ENCODE measurements around the gene SMCR8. TPM values are rescaled to one million over a fixed set of nuclear protein-coding genes. Genes with fewer than 3 reads are reported as not detected.
"Not testable (repeated sequence)": the region's sequence is repeated elsewhere in the genome, so short reads cannot be mapped to it uniquely, and the experiment has no call there.

SMCR8 gene, protein sequence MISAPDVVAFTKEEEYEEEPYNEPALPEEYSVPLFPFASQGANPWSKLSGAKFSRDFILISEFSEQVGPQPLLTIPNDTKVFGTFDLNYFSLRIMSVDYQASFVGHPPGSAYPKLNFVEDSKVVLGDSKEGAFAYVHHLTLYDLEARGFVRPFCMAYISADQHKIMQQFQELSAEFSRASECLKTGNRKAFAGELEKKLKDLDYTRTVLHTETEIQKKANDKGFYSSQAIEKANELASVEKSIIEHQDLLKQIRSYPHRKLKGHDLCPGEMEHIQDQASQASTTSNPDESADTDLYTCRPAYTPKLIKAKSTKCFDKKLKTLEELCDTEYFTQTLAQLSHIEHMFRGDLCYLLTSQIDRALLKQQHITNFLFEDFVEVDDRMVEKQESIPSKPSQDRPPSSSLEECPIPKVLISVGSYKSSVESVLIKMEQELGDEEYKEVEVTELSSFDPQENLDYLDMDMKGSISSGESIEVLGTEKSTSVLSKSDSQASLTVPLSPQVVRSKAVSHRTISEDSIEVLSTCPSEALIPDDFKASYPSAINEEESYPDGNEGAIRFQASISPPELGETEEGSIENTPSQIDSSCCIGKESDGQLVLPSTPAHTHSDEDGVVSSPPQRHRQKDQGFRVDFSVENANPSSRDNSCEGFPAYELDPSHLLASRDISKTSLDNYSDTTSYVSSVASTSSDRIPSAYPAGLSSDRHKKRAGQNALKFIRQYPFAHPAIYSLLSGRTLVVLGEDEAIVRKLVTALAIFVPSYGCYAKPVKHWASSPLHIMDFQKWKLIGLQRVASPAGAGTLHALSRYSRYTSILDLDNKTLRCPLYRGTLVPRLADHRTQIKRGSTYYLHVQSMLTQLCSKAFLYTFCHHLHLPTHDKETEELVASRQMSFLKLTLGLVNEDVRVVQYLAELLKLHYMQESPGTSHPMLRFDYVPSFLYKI
- 10.4 and 11.9 TPM in 2 replicates for total RNA-seq (2014; rRNA removed; shearing (Covaris generic))

DNA sequence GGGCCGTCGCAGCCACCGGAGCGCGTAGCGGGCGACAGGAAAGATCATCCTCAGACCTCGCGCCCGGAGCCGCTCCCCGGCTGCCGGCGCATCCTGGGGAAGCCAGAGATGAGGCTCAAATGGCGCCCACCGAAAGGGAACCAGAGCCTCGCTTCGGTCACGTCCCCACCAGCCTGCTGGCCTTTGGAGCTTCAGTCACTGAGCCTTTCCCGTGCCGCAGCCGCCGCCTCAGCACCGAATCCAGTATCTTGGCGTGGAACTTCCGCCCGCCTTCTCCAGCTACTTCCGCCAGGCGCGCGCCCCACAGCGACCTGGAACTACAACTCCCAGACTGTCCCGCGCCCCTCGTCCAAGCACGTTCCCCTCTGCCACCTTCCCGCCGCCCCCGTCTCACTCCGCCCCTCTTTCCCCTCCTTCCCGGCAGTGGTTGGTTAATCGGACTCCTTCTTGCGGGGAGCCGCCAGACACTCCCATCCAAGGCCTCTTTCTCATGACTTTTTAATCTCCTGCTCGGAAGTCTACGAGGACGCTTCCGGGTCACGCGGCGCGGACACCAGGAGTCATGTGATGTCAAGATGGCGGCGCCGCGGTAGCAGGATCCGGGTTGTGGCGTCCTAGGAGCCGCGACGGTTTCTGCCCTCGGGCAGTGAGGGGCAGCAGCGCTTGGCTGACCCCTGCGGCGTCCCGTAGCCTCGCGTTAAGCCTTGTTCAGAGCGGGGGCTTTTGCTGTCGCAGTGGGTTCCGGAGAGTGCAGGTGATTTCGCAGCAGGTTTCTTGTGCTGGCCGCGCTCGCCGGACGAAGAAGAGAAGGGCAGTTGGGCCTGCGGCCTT lies at the start of gene SMCR8, which contains the start of gene TOP3A:
Gene SMCR8 (plus strand): TSS at position 563 of the 831 bp plus-strand sequence. CDS start 497 bp downstream, outside the sequence.
Gene TOP3A (minus strand): TSS at position 264 of the 831 bp plus-strand sequence. CDS start 216 bp downstream, at position 48.
- peak; percentile 98 for DNase-seq (ENCODE audit: low spot score)

DNA sequence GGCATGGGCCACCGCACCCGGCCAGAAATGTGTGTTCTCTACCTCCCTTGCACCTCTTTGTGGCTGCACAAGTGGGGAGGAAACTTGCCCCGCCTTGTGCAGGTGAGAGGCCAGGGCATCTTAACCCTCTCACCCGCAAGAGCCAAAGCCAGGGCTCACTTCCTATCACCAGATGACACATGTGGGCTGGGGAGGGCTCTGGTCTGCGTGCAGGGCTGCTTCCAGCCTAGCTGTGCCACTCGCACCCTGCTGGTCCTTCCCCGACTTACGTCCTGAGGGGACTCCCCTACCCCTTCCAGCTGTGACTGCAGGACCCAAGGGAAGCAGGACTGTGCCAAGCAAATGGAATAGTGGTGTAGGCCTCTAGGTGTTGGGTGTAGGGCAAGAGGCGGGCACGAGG lies 47.7 kb upstream of the SMCR8 start:
- no peak for DNase-seq (ENCODE audit: low spot score)

DNA sequence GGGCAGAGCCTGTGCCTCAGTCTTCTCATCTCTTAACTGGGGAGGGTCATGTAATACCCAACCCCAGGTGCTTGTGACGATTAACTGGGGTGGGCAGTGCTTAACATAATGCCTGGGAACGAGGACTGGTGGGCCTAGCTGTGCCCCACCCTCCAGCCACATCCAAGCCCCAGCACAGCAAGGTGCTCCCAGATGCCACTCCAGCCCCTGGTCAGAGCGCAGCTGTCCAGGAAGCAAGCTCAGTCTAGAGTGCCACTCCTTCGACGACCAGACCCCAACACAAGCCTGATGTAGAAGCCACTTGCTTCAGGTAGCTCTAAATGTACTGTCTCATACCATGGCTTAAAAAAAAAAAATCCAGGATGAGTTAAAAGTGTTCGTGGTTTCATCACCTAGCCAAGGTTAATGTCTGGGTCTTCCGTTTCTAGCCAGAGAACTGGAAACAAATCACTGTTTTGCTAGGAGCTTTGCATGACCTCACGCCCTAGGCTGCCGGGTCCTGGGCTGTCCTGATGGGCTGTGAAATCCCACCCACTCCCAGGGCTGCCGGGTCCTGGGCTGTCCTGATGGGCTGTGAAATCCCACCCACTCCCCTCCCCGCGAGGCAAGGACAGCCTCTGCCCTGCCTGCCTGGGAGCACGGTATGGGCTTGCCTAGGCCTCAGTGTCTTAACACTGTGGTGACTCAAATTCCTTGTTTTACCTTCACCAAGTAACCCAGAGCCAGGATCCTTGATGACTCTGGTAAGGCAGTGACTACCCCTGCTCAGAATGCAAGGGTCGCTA lies 47.0 kb upstream of the SMCR8 start:
- DNase-seq (ENCODE audit: low spot score) = no peak

DNA sequence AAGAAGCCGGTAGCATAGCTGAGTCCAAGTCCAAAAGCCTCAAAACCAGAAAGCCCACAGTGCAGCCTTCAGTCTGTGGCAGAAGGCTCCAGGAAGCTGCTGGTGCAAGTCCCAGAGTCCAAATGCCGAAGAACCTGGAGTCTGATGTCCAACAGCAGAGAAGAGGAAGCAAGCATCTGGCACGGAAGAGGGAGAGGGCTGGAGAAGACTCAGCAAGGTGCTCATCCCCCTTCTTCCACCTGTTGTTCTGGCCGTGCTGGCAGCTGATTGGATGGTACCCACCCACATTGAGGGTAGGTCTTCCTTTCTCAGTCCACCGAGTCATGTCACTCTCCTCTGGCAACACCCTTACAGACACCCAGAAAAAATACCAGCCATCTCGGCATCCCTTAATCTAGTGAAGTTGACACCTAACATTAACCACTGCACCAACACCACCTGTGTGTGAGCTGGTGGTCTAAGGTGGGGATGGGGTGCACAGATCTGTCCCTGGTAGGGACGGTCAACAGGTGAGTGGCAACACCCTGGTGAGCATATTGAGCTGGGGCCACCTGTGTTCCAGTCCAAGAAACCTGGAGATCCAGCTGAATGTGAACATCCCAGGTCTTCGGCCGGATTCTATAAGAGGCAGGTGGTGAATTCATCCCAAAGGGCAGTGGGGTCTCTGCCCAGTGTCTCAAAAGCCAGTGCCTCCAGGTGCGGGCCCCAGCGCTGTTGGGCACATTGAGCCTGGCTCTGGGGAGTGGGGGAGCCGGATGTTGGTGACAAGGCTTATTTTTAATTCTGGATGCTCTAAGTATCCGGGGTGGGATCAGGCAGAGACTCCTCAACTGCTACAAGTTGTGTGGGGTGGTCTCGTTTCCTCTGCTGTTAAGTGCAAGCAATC lies 44.8 kb upstream of the SMCR8 start:
- DNase-seq (ENCODE audit: low spot score) = no peak

DNA sequence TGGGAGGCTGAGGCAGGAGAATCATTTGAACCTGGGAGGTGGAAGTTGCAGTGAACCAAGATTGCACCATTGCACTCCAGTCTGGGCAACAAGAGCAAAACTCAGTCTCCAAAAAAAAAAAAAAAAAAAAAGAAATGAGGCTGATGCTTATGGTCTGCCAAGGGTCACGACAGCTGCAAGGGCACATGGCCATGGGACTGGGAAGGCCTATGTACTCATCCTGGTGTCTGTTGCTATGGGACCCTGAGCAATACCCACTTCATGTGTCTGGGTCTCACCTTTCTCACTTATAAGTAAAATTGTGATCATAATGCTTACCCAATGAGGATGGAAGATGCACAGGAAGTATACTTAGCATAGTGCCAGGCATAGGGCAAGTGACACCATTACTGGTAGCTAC lies 38.0 kb upstream of the SMCR8 start:
- DNase-seq (ENCODE audit: low spot score) = no peak

DNA sequence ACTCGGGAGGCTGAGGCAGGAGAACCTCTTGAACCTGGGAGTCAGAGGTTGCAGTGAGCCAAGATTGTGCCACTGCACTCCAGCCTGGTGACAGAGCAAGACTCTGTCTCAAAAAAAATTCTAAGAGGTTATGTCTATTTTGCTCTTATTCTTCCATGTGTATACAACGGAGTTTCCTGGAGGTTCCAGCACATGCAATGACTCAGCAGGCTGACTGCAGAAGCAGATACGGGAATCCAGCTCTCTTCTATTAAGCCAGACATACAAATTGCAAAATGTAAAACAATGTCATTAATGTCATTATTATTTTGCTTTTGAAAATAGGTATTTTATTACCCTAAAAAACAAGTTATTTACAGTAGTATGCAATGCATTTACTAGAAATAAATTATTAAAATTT lies 36.2 kb upstream of the SMCR8 start:
- DNase-seq (ENCODE audit: low spot score) = no peak

DNA sequence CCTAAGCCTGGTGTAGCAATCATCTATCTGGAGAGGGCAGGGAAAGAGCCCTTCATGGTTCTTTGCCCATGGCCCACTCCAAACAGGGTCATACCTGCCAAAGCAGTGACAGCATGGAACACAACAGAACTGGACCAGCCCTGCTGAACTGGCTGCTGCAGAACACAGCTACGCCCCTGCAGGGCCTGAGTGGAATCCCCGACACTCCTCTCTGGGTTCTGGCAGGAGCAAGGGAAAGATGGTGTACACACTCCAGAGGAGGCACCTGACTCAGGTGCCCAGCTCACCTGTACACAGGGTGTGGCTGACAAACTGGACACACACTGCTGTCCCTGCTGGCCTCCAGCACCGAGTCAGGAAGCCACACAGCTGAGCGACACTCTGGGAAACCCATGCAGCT lies 34.8 kb upstream of the SMCR8 start:
- DNase-seq (ENCODE audit: low spot score) = no peak

DNA sequence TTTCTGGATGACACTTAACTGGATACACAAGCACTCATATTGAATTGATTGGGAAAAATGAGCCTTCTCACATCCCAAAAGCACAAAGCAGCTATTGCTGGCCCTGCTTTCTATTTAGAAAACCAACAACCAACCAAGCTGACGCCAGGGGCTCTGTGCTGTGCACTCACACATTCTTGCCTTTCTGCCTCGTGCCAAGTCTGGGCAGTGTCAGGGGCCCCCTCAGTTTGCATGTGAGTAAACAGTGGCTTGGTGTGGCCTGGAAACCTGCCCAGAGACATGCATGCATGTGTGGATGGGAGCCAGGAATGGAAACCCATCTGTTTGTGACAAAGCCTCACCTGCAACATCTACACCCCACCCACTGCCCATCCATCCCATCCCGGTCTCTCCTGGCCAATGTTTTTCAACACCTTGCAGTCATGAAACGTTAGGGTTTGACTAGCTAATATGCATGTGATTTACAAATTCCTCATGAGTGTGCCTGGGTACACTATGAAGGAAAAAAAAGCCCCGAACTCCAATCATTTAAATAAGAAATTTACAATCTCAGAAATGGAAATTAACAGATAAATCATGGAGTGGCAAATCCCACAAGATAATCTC lies 34.2 kb upstream of the SMCR8 start:
- no peak for DNase-seq (ENCODE audit: low spot score)

DNA sequence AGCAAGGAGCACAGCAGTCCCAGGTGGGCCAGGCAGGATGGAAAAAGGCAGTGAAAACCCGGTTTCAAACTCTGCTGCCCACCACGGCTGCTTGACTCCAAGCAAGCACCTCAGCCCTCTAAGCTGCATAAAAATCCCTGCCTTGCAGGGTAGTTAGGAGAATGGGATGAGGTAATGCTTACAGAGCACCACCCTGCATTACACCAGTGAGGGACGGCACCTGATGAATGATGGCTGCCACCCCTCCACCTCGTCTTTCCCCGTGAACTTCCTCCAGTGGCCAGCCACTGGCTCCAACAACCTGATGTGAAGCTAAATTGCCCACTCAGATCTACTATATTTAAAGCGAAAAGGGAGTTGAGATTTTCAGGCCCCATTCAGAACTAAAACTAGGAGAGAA lies 33.3 kb upstream of the SMCR8 start:
- DNase-seq (ENCODE audit: low spot score) = no peak

DNA sequence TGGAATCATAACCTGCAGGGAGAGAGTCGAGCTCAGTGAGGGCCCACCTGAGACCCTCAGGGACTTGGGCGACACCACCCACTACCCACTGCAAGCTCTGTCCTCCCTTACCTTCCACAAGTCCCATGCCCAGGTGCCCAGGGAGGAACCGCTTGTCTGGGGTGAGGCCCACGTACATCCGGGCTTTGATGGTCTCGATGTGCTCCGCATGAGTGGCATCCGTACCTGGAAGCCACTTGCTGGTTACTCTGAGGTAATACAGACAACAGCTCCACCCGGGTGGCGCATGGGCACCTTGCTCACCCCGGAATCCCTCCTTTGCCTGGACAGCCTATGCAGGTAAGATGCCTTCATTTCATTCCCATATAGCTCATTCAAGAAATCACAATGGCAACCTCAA lies 29.8 kb upstream of the SMCR8 start:
- DNase-seq (ENCODE audit: low spot score) = no peak

DNA sequence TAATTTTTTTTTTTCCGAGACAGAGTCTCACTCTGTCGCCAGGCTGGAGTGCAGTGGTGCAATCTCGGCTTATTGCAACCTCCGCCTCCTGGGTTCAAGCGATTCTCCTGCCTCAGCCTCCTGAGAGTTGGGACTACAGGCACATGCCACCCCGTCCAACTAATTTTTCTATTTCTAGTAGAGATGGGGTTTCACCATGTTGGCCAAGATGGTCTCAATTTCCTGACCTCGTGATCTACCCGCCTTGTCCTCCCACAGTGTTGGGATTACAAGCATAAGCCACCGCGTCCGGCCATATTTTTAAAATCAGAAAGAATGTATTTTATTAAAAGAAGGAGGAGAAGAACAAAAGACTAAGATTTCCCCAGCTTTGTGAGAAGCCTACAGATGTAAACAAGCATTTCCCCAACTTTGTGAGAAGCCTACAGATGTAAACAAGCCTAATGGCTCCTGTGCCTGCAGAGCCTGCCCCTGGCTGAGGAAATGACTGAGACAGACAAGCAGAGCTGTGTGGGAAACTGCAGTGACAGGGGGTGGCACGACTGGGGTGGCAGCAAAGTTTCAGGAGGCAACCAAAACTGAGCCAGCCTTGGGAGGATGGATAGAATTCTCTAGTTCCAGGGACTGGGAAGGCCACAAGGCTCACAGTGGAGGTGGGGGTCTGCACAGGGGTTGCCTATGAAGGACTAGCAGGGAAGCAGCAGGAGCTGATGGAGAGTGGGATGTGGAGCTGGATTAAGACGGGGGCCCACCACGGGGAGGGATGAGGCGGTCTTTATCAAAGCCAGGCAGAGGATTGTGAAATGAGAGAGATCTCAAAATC lies 23.2 kb upstream of the SMCR8 start:
- DNase-seq (ENCODE audit: low spot score) = no peak

DNA sequence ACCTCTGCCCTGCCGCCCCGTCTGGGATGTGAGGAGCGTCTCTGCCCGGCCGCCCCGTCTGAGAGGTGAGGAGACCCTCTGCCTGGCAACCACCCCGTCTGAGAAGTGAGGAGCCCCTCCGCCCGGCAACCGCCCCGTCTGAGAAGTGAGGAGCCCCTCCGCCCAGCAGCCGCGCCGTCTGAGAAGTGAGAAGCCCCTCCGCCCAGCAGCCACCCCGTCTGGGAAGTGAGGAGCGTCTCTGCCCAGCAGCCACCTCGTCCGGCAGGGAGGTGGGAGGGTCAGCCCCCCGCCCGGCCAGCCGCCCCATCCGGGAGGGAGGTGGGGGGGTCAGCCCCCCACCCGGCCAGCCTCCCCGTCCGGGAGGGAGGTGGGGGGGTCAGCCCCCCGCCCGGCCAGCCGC lies 17.0 kb upstream of the SMCR8 start:
- not testable (repeated sequence) for DNase-seq (ENCODE audit: low spot score)

DNA sequence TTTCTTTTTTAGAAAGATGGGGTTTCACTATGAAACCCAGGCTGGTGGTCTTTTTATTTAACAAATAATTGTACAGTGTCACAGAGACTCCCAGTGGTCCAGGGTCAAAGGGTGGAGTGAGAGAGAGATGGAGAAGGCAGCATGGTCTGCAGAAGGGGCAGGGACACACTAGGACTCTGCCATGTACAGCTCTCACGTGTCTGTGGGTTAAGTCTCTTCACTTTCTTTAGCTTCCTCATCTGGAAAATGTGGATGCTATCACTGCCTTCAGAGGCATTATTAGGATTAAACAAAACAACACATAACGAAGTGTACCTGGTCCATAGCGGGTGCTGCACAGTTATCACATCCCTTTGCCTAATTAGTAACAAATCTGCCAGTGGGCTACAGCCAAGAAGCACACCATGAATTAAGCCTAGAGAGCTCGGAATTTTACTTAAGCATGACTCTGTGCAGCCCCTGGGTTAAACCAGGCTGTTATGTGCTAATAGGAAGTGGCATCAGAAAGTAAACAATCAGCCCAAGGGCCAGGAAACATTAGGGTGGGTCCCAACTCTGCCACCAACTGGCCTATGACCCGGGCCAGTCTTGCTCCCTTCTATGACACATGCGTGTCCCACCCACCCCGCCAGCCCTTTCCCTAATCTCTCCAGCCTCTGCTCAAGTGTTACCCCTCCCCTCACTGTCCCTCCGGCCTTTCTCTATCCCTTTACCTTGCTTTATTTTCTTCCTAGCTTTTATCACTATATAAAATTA lies 14.2 kb upstream of the SMCR8 start:
- DNase-seq (ENCODE audit: low spot score) = no peak

DNA sequence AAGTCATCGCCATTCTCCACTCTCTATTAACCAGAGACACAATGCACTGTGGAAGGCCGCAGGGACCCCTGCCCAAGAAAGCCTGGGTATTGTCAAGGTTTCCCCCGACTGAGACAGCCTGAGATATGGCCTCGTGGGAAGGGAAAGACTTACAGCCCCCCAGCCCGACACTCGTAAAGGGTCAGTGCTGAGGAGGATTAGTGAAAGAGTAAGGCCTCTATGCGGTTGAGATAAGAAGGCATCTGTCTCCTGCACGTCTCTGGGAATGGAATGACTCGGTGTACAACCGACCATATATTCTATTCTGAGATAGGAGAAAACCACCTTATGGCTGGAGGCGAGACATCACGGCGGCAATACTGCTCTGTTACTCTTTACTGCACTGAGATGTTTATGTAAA lies 11.9 kb upstream of the SMCR8 start:
- not testable (repeated sequence) for DNase-seq (ENCODE audit: low spot score)

DNA sequence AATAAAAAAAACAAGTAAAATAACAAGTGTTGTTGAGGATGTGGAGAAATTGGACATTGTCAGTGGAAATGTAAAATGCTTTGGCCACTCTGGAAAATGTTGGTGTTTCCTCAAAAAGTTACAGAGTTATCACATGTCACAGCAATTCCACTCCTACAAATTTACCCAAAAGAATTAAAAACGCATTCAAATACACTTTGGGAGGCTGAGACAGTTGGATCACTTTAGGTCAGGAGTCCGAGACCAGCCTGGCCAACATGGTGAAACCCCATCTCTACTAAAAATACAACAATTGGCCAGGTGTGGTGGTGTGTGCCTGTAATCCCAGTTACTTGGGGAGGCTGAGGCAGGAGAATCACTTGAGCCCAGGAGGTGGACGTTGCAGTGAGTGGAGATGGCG lies 5.9 kb upstream of the SMCR8 start:
- DNase-seq (ENCODE audit: low spot score) = no peak

DNA sequence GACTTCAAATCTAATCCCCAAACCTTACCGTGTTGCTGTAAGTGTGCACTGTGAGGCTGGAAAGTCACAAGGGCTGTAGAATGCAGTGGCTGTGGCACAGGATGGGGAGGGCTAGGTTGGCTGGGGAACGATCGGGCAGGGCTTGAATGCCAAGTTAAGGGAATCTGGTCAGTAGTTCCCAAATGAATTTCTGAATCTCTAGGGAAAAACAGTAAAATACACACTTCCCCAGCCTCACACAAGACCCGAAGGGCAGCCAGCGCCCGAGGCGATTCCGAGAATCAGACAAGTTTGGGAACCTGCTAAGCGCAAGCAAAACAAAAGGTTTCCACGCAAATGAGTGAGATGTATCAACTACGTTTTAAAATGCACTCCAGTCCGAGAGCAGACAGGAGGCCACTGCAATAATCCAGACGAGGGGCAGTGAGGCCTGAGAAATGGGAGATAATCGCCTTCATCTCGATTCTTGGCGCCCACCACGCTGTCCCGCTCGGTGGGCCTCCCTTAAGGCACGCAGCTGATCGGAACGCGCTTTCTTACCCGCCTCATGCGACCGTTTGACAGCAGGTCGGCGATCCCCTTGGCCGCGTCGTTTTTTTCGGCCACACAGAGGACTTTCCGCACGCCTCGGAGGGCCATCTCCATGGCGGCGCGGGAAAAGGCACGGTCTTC lies 898 bp upstream of the SMCR8 start:
- DNase-seq (ENCODE audit: low spot score) = no peak

DNA sequence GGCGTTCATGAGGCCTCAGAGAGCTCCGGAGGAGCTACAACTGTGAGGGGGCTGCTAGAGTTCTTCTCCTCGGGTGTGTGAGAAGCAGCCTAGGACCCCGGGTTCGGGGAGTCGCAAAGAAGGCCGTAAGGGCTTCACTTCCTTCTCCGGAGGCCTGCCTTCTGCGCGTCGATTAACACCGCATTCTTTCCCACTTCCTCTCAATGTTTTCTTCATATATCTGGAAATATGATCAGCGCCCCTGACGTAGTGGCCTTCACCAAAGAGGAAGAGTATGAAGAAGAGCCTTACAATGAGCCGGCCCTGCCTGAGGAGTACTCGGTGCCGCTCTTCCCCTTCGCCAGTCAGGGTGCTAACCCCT lies 449 bp downstream of the SMCR8 start:
- DNase-seq (ENCODE audit: low spot score) = no peak
